Raji (cell line): ENCODE results near the gene SEPTIN5.

ENCODE experiments used
- POLR2A ChIP-seq: IDR thresholded peaks from 2 replicates; pipeline ENCODE4 v1.6.1; 2011; ENCODE audit warnings: low read depth, low read length, control low read depth; ENCODE audit not compliant: insufficient read depth

The SEPTIN5 gene

DNA sequence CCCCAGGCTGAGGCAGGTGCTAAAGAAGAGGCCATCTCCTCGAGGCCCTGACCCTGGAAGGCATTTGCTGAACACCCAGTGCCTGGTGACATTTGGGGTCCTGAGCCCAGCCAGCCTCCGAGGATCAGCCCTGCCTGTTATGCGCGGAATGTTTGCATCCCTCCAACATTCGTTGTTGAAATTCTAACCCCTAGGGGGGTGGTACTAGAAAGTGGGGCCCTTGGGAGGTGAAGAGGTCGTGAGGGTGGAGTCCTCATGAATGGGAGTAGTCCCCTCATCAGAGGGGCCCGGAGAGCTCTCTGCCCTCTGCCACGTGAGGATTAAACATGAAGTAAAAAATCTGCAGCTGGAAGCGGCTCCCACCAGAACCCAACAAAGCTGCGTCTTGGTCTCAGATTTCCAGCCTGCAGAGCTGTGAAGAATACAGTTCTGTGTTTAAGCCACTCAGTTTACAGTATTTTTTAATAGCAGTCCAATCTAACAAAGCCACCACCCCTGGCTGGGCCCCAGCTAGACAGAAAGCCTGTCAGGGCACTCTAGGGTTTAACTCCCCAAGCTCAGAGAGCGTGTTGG is 35.3 kb upstream of the SEPTIN5 start:
- TF ChIP-seq POLR2A: no peak

DNA sequence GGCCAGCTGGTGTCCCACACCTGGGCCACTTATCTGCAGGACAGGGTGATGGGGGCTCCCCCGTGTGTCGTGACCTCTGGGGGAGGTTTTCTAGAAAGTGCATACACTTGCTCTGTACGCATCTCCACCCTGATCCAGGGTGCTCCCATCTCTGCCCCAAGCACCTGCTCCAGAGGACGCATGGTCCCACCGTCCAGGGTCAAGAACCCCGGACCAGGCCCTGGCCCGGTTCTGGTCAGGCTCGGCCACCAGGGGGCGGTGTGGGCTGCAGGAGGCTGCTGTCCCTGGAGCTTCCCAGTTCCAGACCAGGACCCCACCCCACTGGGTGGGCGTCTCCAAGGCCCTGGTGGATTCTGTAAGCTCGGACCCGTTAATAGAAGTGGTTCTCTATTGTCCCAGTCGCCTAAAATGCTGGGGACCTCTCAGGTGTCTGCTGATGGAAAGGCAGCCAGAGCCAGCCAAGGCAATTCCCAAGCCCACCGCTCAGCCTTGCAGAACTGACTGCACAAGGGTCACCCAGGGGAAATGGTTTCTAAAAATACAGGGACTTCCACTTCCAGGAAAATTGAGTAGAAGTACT is 34.7 kb upstream of the SEPTIN5 start:
- no peak for TF ChIP-seq POLR2A

DNA sequence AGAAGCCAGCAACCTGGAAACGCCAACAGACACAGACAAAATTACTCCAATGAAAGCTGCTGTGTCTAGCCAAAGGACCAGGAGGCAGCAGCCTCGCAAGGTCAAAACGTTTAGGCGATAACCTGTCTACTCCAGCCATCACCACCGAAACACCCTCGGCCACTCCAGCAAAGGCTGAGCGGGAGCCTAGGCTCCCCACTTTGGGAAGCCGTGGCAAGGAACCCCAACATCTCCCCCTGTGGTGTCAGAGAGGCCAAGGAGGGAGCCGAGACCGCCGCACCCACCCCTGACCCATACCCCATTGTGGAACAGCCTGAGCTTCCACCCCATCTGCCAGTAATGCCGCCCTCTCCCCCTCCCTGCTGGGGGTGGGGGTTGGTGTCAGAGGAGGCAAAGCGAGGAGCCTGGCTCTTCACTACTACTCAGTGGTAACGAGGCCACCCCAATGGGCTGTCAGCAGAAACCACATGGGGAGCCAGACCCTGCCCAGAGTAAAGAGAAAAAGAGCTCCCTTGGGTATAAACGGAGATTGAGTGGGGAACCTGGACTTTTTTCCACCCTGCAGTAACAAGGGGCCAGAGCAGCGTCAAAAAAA is 33.9 kb upstream of the SEPTIN5 start:
- no peak for TF ChIP-seq POLR2A

DNA sequence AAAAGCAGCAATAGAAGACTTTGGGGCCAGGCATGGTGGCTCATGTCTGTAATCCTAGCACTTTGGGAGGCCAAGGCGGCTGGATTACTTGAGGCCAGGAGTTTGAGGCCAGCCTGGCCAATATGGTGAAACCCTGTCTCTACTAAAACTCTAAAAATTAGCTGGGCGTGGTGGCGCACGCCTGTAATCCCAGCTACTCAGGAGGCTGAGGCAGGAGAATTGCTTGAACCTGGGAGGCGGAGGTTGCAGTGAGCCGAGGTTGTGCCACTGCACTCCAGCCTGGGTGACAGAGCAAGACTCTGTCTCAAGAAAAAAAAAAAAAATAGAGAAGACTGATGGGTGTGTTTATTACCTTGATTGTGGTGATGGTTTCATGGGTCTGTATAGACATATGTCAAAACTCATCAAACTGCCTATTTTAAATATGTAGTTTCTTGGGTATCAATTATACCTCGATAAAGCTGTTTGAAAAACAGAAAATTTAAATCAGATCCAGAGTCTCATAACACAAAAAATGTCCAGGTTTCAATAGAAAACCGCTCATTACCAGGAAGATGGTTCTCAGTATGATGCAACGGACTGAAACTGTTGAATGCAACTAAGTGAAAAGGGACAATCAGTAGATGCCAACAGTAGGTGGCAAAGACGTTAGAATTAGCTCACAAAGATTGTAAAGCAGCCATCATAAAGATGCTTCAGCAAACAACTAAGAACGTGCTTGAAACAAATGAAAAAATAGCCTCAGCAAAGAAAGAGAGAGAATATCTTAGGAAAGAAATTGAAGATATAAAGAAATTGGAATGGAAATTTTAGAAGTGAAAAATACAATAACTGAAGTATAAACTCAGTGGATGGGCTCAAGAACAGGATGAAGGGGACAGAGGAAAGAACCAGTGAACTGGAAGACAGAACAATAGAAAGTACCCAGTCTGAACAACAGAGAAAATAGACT is 33.1 kb upstream of the SEPTIN5 start:
- TF ChIP-seq POLR2A: no peak

DNA sequence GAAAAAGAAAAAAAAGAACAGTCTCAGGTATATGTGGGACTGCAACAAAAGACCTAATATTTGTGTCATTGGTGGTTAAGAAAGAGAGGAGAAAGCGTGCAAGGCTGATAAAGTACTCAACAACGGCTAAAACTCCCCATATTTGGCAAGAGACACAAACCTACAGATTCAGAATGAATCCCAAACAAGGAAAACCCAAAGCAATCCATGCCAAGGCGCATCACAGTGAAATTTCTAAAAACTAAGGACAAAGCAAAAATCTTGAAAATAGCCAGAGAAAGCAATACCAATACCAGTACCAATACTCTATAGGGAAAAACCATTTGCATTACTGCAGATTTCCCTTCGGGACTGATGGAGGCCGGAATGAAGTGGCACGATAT is 32.4 kb upstream of the SEPTIN5 start:
- TF ChIP-seq POLR2A: no peak

DNA sequence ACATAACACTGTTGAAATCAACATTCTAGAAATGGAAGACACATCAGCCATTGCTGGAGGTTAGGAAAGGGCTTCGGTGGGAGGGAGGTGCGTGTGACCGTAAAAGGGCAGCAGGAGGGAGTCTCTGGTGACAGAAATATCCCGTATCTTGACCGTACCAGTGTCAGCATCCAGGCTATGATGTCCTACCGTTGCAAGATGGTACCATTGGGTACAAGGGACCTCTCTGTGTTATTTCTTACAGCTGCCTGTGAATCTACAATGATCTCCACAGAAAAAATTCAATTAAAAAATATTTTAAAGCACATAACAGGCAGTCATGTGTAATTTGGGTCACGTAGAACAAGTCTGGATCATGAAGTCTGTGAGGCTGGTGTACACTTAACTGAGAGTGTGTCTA is 27.4 kb upstream of the SEPTIN5 start:
- TF ChIP-seq POLR2A: no peak

DNA sequence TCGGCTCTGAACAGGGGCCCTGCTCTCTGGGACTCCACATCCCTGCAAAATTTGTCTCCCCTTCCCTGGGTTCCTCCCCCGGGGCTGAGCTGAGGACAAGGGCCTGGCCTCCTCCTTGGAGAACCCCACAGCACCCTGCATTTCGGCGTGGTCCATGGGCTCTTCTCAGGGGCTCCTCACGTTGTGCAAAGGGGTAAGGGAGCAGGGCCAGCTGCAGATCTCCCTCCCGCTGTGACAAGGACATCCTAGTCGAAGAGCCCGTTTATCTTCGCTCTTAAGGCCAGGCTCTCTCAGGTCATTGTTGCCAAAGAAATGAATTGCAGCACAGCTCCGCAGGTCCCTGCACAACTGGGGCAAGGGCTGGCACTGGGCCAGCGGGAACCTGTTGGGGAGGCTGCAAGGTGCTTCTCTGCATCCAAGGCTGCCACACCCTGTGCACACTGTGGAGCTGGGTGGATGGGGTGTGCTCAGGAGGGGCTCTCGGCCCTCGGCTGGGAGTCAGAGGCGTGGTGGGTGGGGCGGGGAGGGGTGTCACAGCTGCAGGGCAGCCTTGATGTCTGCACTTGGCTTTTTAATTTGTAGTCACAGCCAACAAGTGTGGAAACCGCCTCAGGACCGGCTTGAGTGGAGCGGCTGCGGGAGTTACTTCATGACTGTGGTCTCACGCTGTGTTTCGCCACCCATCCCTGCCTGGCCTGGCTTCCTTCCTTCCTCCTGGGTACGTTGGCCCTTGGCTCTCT is 26.6 kb upstream of the SEPTIN5 start:
- no peak for TF ChIP-seq POLR2A

DNA sequence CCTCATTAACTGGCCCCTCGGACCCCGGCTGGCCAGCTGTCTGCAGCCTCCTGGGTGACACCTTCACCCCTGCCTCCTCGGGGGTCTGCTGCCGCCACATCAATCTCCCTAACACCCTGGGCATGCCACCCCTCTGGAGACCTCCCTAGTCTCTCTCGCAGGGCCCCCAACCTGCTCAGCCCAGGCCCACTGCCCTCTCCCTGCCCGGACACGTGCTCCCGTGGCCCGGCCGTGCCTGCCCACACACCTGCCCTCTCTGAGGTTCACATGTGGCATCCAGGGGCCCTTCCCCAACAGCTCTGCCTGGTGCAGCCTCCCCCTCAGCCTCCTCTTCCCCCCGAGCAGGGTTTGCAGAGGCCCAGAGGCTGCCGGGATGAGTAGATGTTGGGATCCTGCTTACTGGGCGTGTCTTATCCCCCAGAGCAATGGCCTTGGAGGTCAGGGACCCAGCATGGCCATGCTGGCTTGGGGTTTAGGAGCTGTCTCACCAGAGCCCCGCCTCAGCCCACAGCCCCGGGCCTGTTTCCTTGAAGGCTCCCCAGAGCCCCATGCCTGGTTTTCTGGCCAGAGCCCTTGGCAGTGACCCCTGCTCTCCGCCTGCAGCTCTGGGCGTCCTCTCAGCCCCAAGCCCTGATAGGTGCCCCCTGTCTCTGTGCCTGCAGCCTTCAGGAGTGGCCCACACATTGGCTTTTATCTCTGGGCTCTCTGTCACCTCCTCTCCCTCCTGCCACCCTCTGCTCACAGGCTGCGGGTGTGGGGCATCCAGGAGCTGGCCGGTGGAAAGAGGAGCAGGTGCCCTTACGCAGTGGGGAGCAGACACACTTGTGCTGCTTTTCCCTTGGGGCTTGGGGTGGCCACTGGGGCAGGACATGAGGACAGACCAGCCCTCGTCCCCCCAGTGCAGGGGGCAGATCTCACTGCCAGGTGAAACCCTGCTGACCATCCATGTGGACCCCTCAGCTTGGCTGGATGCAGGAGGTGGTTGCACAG is 25.7 kb upstream of the SEPTIN5 start:
- no peak for TF ChIP-seq POLR2A

DNA sequence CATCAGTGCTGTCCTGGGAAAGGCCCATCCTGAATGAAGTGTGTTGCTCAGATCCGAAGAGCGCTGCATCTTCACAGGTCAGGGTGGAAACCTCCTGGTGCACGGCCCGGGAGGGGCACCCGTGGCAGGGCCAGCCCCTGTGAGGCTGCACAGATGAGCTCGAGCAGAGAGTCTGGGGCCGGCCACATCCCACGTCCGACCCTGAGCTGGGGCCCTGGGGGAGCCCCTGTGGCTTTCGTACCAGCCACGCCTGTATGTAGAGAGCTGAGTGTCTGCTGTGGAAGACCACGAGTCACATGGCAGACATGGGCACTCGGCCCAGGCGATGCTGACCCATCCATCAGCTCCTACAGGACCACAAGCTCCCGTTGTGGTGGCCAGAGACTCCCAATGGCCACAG is 24.9 kb upstream of the SEPTIN5 start:
- TF ChIP-seq POLR2A: no peak

DNA sequence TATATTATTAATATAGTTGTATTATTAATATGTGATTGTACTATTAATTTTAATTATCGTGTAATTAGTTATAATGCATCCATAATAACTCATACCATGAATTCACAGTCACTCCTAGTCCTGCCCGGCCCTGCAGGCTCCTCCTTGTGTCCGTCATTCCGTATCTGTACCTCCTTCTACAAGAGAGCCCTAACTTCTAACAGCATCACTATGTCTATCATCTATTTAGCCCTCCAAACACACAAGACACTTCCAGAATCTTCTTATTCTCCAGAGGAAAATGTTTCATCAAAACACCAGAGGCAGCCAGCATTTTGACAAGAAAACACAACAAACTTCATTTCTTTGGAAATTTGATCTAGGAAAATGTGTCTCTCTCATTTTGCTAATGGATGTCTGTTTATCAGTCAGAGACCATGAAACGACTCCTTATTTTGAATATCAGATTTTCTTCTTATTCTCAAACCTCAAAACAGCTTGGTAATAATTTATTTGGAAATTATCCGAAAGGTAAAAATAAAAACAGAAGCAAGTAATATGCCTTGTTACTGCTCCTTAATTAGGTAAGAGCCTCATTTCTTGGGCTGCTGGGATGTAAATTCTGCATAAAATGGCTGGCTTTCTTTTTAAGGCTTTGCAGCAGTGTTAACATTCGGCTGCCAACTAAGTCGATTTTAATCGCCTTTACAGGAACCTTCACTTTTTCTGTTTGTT is 23.1 kb upstream of the SEPTIN5 start:
- no peak for TF ChIP-seq POLR2A

DNA sequence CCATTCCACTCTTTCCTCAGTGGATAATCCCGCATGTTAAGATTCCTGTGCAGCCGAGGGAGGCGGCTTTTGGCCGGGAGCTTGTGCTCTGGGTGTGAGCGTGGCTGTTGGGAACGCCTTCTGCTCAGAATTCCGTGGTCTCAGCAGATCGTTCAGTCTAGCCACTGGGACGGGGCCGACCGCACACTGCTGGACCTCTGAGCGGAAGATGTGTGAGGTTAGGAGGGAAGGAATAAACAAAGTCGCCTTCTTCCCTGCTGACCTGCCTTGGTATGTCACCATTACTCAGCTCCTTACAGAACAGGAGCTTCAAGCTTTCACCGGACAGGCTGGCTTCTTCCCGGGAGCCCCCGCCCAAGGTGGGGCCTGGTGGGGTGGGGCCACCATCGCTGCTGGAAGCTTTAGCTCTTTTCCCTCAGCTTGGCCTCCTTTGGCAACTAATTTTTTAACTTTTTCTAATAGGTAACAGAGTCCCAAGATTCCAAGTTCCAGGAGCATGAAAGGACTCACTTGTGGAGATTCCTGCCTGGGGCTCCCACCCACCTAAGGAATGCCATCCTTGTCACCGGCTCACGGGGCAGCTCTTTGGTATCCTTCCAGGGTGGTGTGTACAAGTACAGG is 22.5 kb upstream of the SEPTIN5 start:
- no peak for TF ChIP-seq POLR2A

DNA sequence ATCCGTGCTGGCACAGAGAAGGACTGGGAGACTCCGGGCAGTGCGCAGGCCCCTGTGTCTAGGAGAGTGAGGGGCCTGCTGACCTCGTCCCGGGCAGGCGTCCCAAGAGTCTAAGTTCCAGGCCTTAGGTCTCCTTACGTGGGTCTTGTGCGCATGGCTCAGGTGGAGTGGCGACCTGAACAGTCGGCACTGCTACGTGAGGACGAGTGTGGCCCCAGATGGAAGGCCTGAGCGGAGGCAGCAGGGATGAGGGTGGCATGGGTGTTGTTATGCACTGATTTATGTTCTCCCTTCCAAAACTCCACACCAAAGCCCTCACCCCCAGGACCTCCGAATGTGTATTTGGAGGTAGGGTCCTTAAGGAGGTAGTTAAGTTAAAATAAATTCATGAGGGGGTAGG is 20.7 kb upstream of the SEPTIN5 start:
- TF ChIP-seq POLR2A: no peak
